SJCRH30 (cell line): ENCODE data around the gene ZNF445. TPM values are rescaled to one million over a fixed set of nuclear protein-coding genes. Genes with fewer than 3 reads are reported as not detected.
"Not testable (repeated sequence)": the region's sequence is repeated elsewhere in the genome, so short reads cannot be mapped to it uniquely, and the experiment has no call there.

Experiments
- DNase-seq, 2 experiments: peaks; one replicate each; pipeline ENCODE4 v3.0.0-alpha.2; 2015 to 2020
- H3K27ac ChIP-seq: fragments of 250-450 bp; sonication (Bioruptor Pico); 2 replicates; pipeline ENCODE4 v1.5.1; 2020; ENCODE audit warnings: mild to moderate bottlenecking, moderate library complexity
- H3K27me3 ChIP-seq: fragments of 250-450 bp; sonication (Bioruptor Pico); 2 replicates; pipeline ENCODE4 v1.5.1; 2020; ENCODE audit warnings: mild to moderate bottlenecking, moderate library complexity
- H3K36me3 ChIP-seq: fragments of 250-450 bp; sonication (Bioruptor Pico); 2 replicates; pipeline ENCODE4 v1.5.1; 2020; ENCODE audit warnings: mild to moderate bottlenecking, moderate library complexity
- H3K4me1 ChIP-seq: fragments of 250-450 bp; sonication (Bioruptor Pico); 2 replicates; pipeline ENCODE4 v1.5.1; 2020; ENCODE audit warnings: mild to moderate bottlenecking, moderate library complexity
- H3K4me3 ChIP-seq: fragments of 250-450 bp; sonication (Bioruptor Pico); 2 replicates; pipeline ENCODE4 v1.5.1; 2020; ENCODE audit warnings: mild to moderate bottlenecking, moderate library complexity
- H3K9me3 ChIP-seq: fragments of 250-450 bp; sonication (Bioruptor Pico); replicated peaks from 2 replicates; pipeline ENCODE4 v1.5.1; 2020; ENCODE audit warnings: mild to moderate bottlenecking, moderate library complexity
- total RNA-seq: library from RNA; depleted of rRNA; stranded (reverse); fragments of >200 nt; shearing (Covaris generic); gene quantifications from 2 replicates; pipeline ENCODE4 v1.2.3, GENCODE V29; 2014

Gene ZNF445
- total RNA-seq, 1 experiment from 2014 or later, result 13.4 TPM

DNA sequence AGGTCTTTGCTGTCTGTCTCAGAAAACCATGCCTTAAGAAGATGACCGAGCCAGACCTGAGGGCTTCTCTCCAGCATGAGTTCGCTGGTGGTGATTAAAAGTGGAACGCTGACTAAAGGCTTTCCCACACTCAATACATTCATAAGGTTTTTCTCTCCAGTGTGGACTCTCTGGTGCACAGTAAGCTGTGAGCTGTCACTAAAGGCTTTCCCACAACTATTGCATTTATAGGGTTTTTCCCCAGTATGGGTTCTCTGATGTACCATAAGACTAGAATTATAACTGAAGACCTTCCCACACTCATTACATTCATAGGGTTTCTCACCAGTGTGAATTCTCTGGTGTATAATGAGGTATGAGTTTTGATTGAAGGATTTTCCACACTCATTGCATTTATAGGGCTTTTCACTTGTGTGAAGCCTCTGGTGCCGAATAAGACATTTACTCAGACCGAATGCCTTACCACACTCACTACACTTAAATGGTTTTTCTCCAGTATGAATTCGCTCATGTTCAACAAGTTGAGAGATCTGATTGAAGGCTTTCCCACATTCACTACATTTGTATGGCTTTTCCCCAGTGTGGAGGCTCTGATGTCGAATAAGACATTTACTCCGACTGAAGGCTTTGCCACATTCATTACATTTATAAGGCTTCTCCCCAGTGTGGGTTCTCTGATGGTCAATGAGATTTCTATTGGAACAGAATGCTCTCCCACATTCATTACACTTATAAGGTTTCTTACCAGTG lies 21.9 kb upstream of the ZNF445 start:
- no peak for DNase-seq
- Histone ChIP-seq H3K36me3 (peaks cover 87% of the 10 kb centered on the region), H3K9me3 (peaks cover 32% of the 10 kb centered on the region), H3K4me1 (no peaks in the 10 kb centered on the region), H3K4me3 (no peak overlapping the region), H3K27me3 (no peaks in the 10 kb centered on the region), H3K27ac (no peak overlapping the region)

DNA sequence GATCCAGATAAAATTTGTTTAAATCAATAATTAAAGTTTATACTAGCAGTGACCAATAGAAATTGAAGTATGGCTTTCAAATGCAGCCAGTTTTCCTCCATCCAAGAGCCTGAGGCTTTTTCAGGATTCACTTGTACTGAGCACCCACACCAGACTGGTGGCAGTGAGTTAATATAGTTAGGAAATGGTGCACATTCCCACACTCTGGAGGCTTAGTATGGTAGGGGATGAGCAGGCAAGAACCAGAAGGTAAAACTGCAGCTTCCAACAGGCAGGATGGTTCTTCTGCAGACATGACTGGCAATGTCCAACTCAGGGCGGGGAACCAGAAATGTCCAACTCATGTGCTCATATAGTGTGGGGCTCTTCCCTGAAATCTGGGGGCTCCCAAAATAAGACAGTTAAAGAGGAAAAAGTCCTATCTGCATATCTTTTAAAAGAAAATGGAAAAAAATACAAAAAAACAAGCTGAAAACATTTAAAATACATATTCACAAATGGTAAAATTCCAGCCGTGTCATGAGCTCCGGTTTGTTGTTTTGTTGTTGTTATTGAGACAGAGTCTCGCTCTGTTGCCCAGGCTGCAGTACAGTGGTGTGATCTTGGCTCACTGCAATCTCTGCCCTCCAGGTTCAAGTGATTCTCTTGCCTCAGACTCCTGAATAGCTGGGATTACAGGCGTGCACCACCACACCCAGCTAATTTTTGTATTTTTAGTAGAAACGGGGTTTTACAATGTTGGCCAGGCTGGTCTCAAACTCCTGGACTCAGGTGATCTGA lies 18.4 kb upstream of the ZNF445 start:
- H3K9me3 ChIP-seq, result peaks cover 14% of the 10 kb centered on the region
- DNase-seq, result no peak
- H3K27ac ChIP-seq, result no peak overlapping the region
- H3K27me3 ChIP-seq, result no peaks in the 10 kb centered on the region
- H3K36me3 ChIP-seq, result peaks cover 88% of the 10 kb centered on the region
- H3K4me3 ChIP-seq, result no peak overlapping the region
- no peaks in the 10 kb centered on the region for H3K4me1 ChIP-seq

DNA sequence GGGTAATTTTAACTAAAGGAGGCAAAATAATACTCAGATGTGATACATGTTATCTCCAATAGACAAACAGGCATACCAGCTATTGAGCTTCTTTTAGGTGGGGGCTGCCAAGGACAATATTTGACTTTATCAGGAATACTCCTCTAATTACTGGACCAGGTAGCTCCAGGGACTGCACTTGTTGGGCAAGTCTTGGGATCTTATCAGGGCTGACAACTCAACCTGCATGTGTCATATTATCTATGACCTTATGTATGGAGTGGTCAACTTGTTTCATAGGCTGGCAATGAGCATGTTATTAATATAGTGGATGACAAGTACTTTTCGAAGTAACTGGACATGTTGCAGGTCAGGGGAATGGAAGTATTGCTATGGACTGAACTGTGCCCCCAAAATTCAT lies 15.0 kb upstream of the ZNF445 start:
- H3K4me3 ChIP-seq, result no peak overlapping the region
- no peaks in the 10 kb centered on the region for H3K4me1 ChIP-seq
- no peak for DNase-seq
- H3K36me3 ChIP-seq, result peaks cover 63% of the 10 kb centered on the region
- peaks cover 4% of the 10 kb centered on the region; the same call in 1 of the 2 replicates for H3K9me3 ChIP-seq
- no peaks in the 10 kb centered on the region for H3K27me3 ChIP-seq
- H3K27ac ChIP-seq, result no peak overlapping the region

DNA sequence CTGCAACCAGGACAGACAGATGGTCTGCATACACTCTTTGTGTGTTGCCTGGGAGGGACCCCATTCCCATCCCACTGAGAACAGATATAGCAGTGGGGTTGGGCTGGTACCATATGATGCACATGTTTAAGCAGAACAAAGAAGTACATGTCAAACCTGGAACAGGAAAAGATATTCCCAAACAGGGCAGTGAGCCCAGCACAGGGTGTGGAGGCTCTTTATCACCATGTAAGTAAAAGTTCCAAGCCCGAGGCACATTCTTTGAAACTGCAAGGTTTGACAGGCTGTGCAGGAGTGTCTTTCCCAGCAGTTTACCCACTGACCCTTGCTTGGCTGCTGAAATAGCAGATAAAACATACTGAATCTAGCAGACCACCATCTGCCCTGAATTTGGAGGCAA lies 5.3 kb upstream of the ZNF445 start:
- H3K9me3 ChIP-seq, result 0 out of 2 replicates have a peak, but pooled peaks cover 3% of the 10 kb centered on the region
- DNase-seq, result no peak
- no peaks in the 10 kb centered on the region for H3K36me3 ChIP-seq
- H3K27me3 ChIP-seq, result no peaks in the 10 kb centered on the region
- peaks cover 5% of the 10 kb centered on the region; the same call in 1 of the 2 replicates for H3K4me1 ChIP-seq
- no peak overlapping the region for H3K4me3 ChIP-seq
- no peak overlapping the region for H3K27ac ChIP-seq

DNA sequence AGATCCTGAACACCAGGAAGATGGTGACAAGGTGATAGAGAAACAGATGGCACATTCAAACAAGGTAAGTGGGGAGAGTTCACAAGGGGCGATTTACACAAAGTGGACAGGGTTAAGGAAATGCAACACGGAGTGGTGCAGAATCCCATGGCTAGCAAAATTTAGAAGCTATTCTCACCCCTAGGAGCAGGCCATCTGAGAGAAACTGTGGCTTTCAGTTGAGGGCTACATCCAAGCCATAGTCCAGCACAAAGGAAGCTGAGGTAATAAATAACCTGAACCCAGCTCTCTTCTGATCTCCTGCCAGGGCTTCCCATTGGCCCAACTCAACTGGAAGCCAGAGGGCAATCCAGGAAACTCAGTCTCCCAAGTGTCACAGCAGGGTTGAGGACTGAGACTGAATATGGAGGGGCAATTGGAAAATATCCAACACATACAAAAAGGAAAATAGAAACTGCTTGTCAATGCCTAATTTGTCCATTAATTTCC lies 1.2 kb upstream of the ZNF445 start:
- peaks cover 5% of the 10 kb centered on the region; the same call in 1 of the 2 replicates for H3K4me1 ChIP-seq
- H3K27me3 ChIP-seq, result no peaks in the 10 kb centered on the region
- H3K27ac ChIP-seq, result no peak overlapping the region
- no peaks in the 10 kb centered on the region for H3K9me3 ChIP-seq
- H3K4me3 ChIP-seq, result no peak overlapping the region
- no peaks in the 10 kb centered on the region for H3K36me3 ChIP-seq
- no peak for DNase-seq

DNA sequence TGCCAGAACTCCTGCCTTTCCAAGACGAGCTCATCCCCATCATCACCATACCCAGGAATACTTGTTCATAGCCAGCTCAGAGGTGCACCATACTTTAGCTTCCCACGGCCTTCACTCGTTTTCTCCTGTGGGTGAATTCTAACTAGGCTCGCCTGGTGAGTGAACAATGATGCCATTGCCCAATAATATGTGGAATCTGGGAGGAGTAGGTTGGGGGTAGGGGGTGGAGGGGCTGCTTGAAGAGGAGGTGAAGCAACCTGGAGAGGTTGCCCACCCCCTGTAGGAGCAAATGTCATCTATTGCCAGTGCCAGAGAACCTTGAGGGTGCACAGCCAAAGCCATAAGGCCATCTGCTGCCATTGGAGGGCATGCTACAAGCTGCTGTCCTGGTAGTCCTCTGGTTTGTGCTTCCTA lies 592 bp upstream of the ZNF445 start:
- Histone ChIP-seq H3K27ac (peak overlapping the region; percentile 52), H3K9me3 (no peaks in the 10 kb centered on the region), H3K4me3 (peak overlapping the region; percentile 62)

DNA sequence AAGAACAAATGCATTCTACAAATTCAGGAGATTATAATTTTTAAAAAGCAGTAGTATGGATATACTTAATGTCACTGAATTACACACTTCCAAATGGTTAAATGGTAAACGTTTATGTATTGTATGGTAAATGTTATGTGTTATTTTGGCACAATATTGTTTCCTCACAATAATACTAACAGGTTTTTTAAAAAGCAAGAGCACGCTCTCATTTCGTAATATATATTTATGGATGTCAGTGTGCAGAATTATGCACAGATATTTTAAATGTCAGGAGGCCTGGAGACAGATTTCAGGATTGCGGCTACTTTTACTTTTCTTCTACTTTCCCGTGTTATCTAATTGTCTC lies 533 bp downstream of the ZNF445 start:
- H3K36me3 ChIP-seq, result peaks cover 5% of the 10 kb centered on the region; the same call in 1 of the 2 replicates
- H3K9me3 ChIP-seq, result no peaks in the 10 kb centered on the region

More for the DNA sequence above, 592 bp upstream of the ZNF445 start:
- no peak for DNase-seq
- no peaks in the 10 kb centered on the region for H3K36me3 ChIP-seq
- no peaks in the 10 kb centered on the region for H3K27me3 ChIP-seq
- H3K4me1 ChIP-seq, result peaks cover 5% of the 10 kb centered on the region; the same call in 1 of the 2 replicates

DNA sequence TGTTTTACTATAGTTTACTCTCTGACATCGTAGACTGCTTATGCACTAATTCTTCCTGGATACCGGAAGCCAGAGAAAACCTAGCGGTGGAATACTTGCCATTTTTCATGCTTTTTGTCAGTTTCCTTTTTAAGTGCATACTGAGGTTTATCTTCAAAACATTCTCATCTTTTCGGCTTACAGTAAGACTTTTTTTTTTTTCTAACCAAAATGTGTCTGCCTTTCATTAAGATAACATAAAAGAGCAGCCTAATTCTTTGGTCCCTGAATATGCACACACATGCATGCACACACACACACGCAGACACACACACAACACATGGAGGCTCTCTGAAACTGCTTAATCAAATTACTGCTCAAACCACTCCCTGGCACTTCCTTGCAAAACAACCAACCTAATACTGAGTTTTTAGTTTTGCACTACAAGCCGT lies 1.3 kb downstream of the ZNF445 start:
- Histone ChIP-seq H3K4me1 (peaks cover 5% of the 10 kb centered on the region; the same call in 1 of the 2 replicates), H3K27ac (no peak overlapping the region)

More for the DNA sequence above, 533 bp downstream of the ZNF445 start:
- Histone ChIP-seq H3K4me1 (peaks cover 5% of the 10 kb centered on the region; the same call in 1 of the 2 replicates), H3K4me3 (peak overlapping the region; percentile 62), H3K27me3 (no peaks in the 10 kb centered on the region), H3K27ac (no peak overlapping the region; the same call in 1 of the 2 replicates)
- DNase-seq, result no peak

DNA sequence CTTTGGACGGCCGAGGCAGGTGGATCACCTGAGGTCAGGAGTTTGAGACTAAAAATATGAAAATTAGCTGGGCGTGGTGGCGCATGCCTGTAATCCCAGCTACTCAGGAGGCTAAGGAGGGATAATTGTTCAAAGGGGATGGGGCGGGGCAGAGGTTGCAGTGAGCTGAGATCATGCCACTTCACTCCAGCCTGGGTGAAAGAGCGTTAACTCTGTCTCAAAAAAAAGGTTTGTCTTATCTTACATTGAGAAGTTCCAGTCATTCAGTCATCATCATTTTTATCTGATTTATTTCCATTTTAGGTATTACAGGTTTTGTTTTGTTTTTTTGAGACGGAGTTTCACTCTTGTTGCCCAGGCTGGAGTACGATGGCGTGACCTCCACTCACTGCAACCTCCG lies 2.6 kb downstream of the ZNF445 start:
- not testable (repeated sequence) for DNase-seq, H3K27ac ChIP-seq, H3K27me3 ChIP-seq, H3K4me3 ChIP-seq, H3K4me1 ChIP-seq, H3K9me3 ChIP-seq
- peaks cover 13% of the 10 kb centered on the region; the same call in 1 of the 2 replicates for H3K36me3 ChIP-seq

More for the DNA sequence above, 1.3 kb downstream of the ZNF445 start:
- DNase-seq, result no peak
- Histone ChIP-seq H3K9me3 (no peaks in the 10 kb centered on the region), H3K4me3 (peak overlapping the region; percentile 62), H3K36me3 (peaks cover 5% of the 10 kb centered on the region; the same call in 1 of the 2 replicates), H3K27me3 (no peaks in the 10 kb centered on the region)

DNA sequence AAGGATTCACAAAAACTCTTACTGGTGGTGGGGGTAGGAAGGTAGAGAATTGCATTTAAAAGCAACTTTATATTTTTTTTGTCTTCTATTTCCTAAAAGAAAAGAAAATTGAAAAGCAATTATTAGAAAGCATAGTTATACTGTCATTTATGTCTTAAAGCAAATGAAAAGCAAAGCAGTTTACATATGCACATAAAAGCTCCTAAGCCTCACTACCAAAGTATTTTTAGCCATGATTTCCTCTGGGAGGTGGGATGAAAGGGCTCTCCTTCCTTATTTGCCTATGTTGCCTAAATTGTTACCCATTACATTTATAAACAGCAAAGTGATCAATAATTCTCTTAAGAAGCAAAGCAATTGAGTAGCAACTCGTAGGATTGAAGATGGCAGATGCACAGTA lies 7.0 kb downstream of the ZNF445 start:
- Histone ChIP-seq H3K4me3 (no peak overlapping the region), H3K4me1 (no peaks in the 10 kb centered on the region), H3K27ac (no peak overlapping the region), H3K9me3 (no peaks in the 10 kb centered on the region), H3K36me3 (peaks cover 22% of the 10 kb centered on the region), H3K27me3 (no peaks in the 10 kb centered on the region)
- DNase-seq, result no peak

DNA sequence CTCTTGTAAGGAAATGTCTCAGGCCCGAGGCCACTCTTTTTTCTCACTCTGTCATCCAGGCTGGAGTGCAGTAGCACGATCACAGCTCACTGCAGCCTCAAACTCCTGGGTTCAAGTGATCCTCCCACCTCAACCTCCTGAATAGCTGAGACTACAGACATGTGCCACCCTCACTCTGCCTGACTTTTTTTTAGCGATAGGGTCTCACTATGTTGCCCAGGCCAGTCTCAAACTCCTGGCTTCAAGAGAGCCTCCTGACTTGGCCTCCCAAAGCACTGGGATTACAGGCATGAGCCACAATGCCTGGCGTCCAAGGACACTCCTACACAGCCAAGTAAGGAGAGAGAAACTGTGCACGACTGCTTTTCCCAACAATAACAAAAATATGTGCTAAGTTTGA lies 7.6 kb downstream of the ZNF445 start:
- H3K27ac ChIP-seq, result no peak overlapping the region
- H3K9me3 ChIP-seq, result no peaks in the 10 kb centered on the region
- no peak for DNase-seq
- no peaks in the 10 kb centered on the region for H3K4me1 ChIP-seq
- no peaks in the 10 kb centered on the region for H3K27me3 ChIP-seq
- no peak overlapping the region for H3K4me3 ChIP-seq
- H3K36me3 ChIP-seq, result peaks cover 22% of the 10 kb centered on the region

DNA sequence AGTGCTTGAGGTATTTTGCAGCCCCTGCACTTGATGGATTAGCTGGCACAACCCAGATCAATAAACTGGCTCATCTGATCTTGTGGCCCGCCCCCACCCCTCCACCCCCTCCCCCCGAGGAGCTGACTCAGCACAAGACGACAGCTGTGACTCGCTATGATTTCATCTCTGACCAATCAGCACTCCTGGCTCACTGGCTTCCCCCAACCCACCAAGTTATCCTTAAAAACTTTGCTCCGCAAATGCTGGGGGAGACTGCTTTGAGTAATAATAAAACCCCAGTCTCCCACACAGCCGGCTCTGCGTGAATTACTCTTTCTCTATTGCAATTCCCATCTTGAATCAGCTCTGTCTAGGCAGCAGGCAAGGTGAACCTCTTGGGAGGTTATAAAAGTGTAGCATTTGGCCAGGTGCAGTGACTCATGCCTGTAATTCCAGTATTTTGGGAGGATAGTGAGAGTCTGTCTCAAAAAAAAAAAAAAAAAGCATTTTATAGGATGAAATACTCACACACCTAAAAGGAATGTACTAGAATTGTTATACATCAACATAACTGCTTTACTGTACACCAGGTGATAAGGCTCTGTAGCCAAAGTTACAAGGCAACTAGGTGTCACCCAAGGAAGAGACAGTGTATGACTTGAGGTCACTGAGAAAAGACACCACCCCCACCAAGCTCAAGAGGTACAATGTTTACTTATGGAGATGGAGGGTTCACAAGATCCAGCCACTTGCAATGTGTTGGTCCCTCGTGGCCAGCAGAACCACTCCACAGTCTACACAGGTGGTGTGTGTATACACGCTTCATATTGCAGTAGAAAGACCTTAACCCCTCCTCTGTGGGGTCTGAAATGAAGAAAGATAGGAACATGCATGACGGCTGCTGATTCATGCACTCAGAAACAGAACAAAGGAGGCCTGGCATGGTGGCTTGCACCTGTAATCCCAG lies 8.6 kb downstream of the ZNF445 start:
- no peak overlapping the region for H3K27ac ChIP-seq
- H3K4me3 ChIP-seq, result no peak overlapping the region
- H3K36me3 ChIP-seq, result peaks cover 30% of the 10 kb centered on the region
- H3K9me3 ChIP-seq, result no peaks in the 10 kb centered on the region
- no peaks in the 10 kb centered on the region for H3K4me1 ChIP-seq
- DNase-seq, result peak in 1 of 2 experiments; percentile 12
- H3K27me3 ChIP-seq, result no peaks in the 10 kb centered on the region

DNA sequence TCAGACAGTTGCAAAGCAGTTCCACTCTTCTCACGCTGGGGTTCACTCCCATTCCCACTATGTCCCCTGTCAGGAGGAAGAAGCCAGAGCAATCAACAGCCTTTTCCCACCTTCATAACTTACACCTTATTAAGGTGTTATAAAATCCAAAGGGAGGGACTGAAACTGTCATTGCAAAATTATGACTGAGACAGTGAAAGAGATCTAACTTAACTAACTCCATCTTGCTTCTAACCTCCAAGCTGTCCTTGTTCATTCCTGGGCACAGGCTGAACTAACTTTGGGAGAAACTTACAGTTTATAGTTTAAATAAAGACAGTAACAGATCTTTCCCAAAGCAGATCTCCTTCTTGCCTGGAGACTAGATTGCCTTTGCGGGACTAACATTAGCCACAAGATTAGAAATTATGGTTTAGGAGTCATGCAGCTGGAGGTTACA lies 9.4 kb downstream of the ZNF445 start:
- not testable (repeated sequence) for H3K9me3 ChIP-seq, H3K4me3 ChIP-seq, DNase-seq, H3K27me3 ChIP-seq, H3K27ac ChIP-seq, H3K4me1 ChIP-seq
- peaks cover 38% of the 10 kb centered on the region for H3K36me3 ChIP-seq

DNA sequence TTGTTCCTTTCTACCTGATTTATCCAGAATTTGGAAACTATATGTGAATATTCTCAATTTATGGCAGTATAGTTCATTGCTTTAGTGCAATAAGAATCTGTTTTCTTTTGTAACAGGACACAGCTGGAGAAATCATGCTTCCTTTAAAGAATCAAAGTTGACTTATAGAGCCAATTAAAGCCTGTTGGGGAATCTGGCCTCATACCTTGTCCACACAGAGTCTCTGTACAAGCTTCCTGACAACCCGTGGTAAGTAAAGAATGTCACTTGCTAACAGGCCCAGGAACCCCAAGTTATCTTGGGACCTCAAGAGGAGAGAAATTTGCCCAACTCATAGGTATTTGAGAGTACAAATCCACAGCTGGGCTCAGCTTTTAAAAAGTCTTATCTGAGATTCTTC lies 10.2 kb downstream of the ZNF445 start:
- Histone ChIP-seq H3K36me3 (peaks cover 41% of the 10 kb centered on the region), H3K9me3 (no peaks in the 10 kb centered on the region), H3K4me1 (no peaks in the 10 kb centered on the region), H3K27ac (no peak overlapping the region), H3K27me3 (no peaks in the 10 kb centered on the region), H3K4me3 (no peak overlapping the region)
- no peak for DNase-seq
